Vagina (tissue), 2 donors: ENCODE measurements around the gene LYAR.

Experiments
- POLR2A ChIP-seq, 2 donors: fragments of 450-650 bp; IDR thresholded peaks; one replicate each; pipeline ENCODE4 v1.6.1; 2017; ENCODE audit warnings: antibody characterized with exemption in 2 of 2, mild to moderate bottlenecking in 2 of 2, moderate library complexity in 2 of 2
- POLR2AphosphoS5 ChIP-seq, 2 donors: sonication (generic); formaldehyde crosslinking; IDR thresholded peaks; one replicate each; pipeline ENCODE4 v1.9.0; 2017; ENCODE audit warnings: antibody characterized with exemption in 2 of 2, mild to moderate bottlenecking in 2 of 2, low read depth in 1 of 2; ENCODE audit not compliant: insufficient read depth in 1 of 2
- TF ChIP-seq, protein P1 (sequence below), 3 experiments: fragments of 450-650 bp in 2 of 3; fragments of 200-600 bp in 1 of 3; sonication (generic) in 1 of 3; IDR thresholded peaks; one replicate each; pipeline ENCODE4 v1.5.1; 2017 to 2019; ENCODE audit warnings: antibody characterized with exemption in 3 of 3, mild to moderate bottlenecking in 2 of 3, moderate library complexity in 2 of 3

DNA sequence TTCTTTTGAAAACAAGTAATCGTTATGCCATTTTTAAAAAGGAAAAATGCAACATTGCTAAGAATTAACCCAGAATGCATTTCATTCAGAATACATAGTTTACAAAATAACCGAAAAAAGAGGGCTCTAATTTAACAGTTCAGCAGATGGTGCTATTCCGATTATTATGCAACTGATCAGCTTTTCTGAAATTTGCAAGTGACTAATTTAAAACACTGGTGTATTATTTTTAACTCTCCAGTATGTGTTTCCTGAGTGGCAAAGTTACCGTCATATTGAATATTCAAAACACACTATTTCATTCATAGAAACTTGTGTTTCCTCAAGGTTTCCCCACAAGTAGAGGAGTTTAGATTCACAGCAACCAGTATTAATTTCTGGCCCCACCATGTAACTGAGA lies 21.2 kb upstream of the LYAR start:
- TF ChIP-seq, protein P1, sequence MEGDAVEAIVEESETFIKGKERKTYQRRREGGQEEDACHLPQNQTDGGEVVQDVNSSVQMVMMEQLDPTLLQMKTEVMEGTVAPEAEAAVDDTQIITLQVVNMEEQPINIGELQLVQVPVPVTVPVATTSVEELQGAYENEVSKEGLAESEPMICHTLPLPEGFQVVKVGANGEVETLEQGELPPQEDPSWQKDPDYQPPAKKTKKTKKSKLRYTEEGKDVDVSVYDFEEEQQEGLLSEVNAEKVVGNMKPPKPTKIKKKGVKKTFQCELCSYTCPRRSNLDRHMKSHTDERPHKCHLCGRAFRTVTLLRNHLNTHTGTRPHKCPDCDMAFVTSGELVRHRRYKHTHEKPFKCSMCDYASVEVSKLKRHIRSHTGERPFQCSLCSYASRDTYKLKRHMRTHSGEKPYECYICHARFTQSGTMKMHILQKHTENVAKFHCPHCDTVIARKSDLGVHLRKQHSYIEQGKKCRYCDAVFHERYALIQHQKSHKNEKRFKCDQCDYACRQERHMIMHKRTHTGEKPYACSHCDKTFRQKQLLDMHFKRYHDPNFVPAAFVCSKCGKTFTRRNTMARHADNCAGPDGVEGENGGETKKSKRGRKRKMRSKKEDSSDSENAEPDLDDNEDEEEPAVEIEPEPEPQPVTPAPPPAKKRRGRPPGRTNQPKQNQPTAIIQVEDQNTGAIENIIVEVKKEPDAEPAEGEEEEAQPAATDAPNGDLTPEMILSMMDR (IDR thresholded peaks at IDR 0.05), result no peak
- TF ChIP-seq POLR2A (IDR thresholded peaks at IDR 0.05) (no peak), POLR2AphosphoS5 (IDR thresholded peaks at IDR 0.05; ENCODE audit: insufficient read depth in 1 of 2, low read depth in 1 of 2) (no peak)
